Measurements from ENCODE around the gene HHATL.

HHATL gene

GRCh38 chr3:42664438-42664803 is 38.2 kb downstream of the HHATL start:
- DNase-seq (ENCODE audit: low read depth, low spot score), result no peak

GRCh38 chr3:42663581-42664437 is 38.8 kb downstream of the HHATL start:
- no peak for DNase-seq (ENCODE audit: low read depth, low spot score)

- no peak for DNase-seq (ENCODE audit: low read depth, low spot score)
These were observed 39.6 kb downstream of the HHATL start for GRCh38 chr3:42662813-42663535.

- DNase-seq (ENCODE audit: low read depth, low spot score), result no peak
These were observed 40.4 kb downstream of the HHATL start for GRCh38 chr3:42662037-42662812.

GRCh38 chr3:42661593-42662022 is 41.0 kb downstream of the HHATL start:
- DNase-seq (ENCODE audit: low read depth, low spot score), result no peak

- no peak for DNase-seq (ENCODE audit: low read depth, low spot score)
These were observed 41.7 kb downstream of the HHATL start for GRCh38 chr3:42660898-42661297.

GRCh38 chr3:42660131-42660715 is 42.4 kb downstream of the HHATL start:
- DNase-seq (ENCODE audit: low read depth, low spot score), result no peak

GRCh38 chr3:42659451-42660130 is 43.0 kb downstream of the HHATL start:
- no peak for DNase-seq (ENCODE audit: low read depth, low spot score)

- DNase-seq (ENCODE audit: low read depth, low spot score), result no peak
These were observed 43.7 kb downstream of the HHATL start for GRCh38 chr3:42658771-42659390.

GRCh38 chr3:42658091-42658770 is 44.4 kb downstream of the HHATL start:
- DNase-seq (ENCODE audit: low read depth, low spot score), result no peak

- DNase-seq (ENCODE audit: low read depth, low spot score), result no peak
These were observed 44.9 kb downstream of the HHATL start for GRCh38 chr3:42657675-42658074.

GRCh38 chr3:42656680-42657610 is 45.7 kb downstream of the HHATL start:
- DNase-seq (ENCODE audit: low read depth, low spot score), result no peak

- DNase-seq (ENCODE audit: low read depth, low spot score), result no peak
These were observed 46.5 kb downstream of the HHATL start for GRCh38 chr3:42655980-42656679.

GRCh38 chr3:42655331-42655888 is 47.2 kb downstream of the HHATL start:
- no peak for DNase-seq (ENCODE audit: low read depth, low spot score)

- DNase-seq (ENCODE audit: low read depth, low spot score), result no peak
These were observed 48.0 kb downstream of the HHATL start for GRCh38 chr3:42654331-42655201.

- DNase-seq (ENCODE audit: low read depth, low spot score), result no peak
These were observed 48.9 kb downstream of the HHATL start, which contains the start of gene ZBTB47 for GRCh38 chr3:42653560-42654330. Gene ZBTB47 (plus strand): TSS chr3:42653697. CDS start chr3:42658356, 4,659 bp downstream.

- no peak for DNase-seq (ENCODE audit: low read depth, low spot score)
These were observed 49.4 kb downstream of the HHATL start for GRCh38 chr3:42653303-42653559.

Data from smooth muscle cell of the brain vasculature (primary cell).